K562 (cell line): ENCODE data around the gene TUT4. TPM values are rescaled to one million over a fixed set of nuclear protein-coding genes. Genes with fewer than 3 reads are reported as not detected.

Source experiments
- ATAC-seq: fragments of 200-7000 bp; cut with Tn5 transposase; 3 replicates; pipeline ENCODE4 v1.9.1; 2020; ENCODE audit warnings: moderate library complexity
- BruUV-seq: library from RNA; stranded (reverse); fragments of 400-500 nt; replicated peaks from 2 replicates; lab custom pipeline; 2021; lab: Mats Ljungman, UMichigan
- CTCF ChIA-PET: fragments of 300-600 bp; formaldehyde crosslinking; extraction: SDS; loops from one replicate; lab custom pipeline; 2021; ENCODE audit warnings: low intra/inter-chr PET ratio; lab: Yijun Ruan, JAX
- POLR2A ChIA-PET: fragments of 300-600, 350-650 bp; sonication (Branson Sonifier 250); formaldehyde crosslinking; extraction: SDS; loops from one replicate; lab custom pipeline; 2021; ENCODE audit warnings: antibody characterized with exemption, inconsistent platforms; lab: Yijun Ruan, JAX
- DNase-seq, 4 experiments: peaks; one replicate each; pipeline versions ENCODE4 v3.0.0 to v3.0.0-alpha.2; 2011 to 2018; ENCODE audit warnings: low spot score in 3 of 4, mixed read lengths in 3 of 4; ENCODE audit errors: extremely low read depth in 1 of 4
- FAIRE-seq: peaks from 2 replicates; lab custom pipeline; 2011; peaks lifted over from hg19 to GRCh38; lab: Jason Lieb, UNC
- H2AFZ ChIP-seq: 2 replicates; pipeline ENCODE4 v1.6.0; 2011; ENCODE audit warnings: low read depth, low read length, control low read depth, inconsistent platforms
- H3K27ac ChIP-seq: fragments of 200-600 bp; 3 replicates; pipeline ENCODE4 v1.8.0; 2011; ENCODE audit warnings: low read depth, mild to moderate bottlenecking, control low read depth, inconsistent platforms, low read length, moderate library complexity, mixed read lengths; ENCODE audit errors: extremely low read depth
- H3K27me3 ChIP-seq, 2 experiments: fragments of 300-600 bp in 1 of 2; 2 replicates in 1 of 2; 3 replicates in 1 of 2; pipeline versions ENCODE4 v1.6.0 to v1.8.0; 2011; ENCODE audit warnings: inconsistent platforms in 2 of 2, low read length in 2 of 2, mild to moderate bottlenecking in 1 of 2, mixed read lengths in 1 of 2, moderate library complexity in 1 of 2; ENCODE audit not compliant: control insufficient read depth in 2 of 2, insufficient read depth in 2 of 2
- H3K36me3 ChIP-seq: fragments of 300-600 bp; 3 replicates; pipeline ENCODE4 v1.8.0; 2011; ENCODE audit warnings: mild to moderate bottlenecking, low read length, inconsistent platforms; ENCODE audit not compliant: control insufficient read depth, insufficient read depth
- H3K4me1 ChIP-seq, 2 experiments: fragments of 200-600 bp in 1 of 2; replicated peaks in 1 of 2; 2 replicates in 1 of 2; 3 replicates in 1 of 2; pipeline versions ENCODE4 v1.5.1 to v1.8.0; 2011; ENCODE audit warnings: inconsistent platforms in 2 of 2, low read length in 2 of 2, mild to moderate bottlenecking in 1 of 2, mixed read lengths in 1 of 2, moderate library complexity in 1 of 2; ENCODE audit not compliant: control insufficient read depth in 2 of 2, insufficient read depth in 2 of 2
- H3K4me2 ChIP-seq: 2 replicates; pipeline ENCODE4 v1.6.1; 2011; ENCODE audit warnings: low read length, control low read depth, inconsistent platforms, mixed read lengths; ENCODE audit not compliant: insufficient read depth
- H3K4me3 ChIP-seq: fragments of 200-600 bp; sonication (generic), shearing (Covaris generic); 2 replicates; pipeline ENCODE4 v1.5.1; 2016; ENCODE audit warnings: control low read depth, inconsistent platforms
- H3K79me2 ChIP-seq: fragments of 200-600 bp; 3 replicates; pipeline ENCODE4 v1.8.0; 2011; ENCODE audit warnings: low read length, inconsistent platforms; ENCODE audit not compliant: control insufficient read depth, insufficient read depth
- H3K9ac ChIP-seq, 2 experiments: 2 replicates each; pipeline versions ENCODE4 v1.6.0 to v1.6.1; 2011; ENCODE audit warnings: low read depth in 2 of 2, low read length in 2 of 2, control low read depth in 1 of 2, inconsistent platforms in 1 of 2, mild to moderate bottlenecking in 1 of 2, mixed read lengths in 1 of 2; ENCODE audit not compliant: insufficient read depth in 1 of 2
- H3K9me1 ChIP-seq: one replicate; pipeline ENCODE4 v1.6.0; 2011; ENCODE audit warnings: inconsistent platforms, mild to moderate bottlenecking, low read length, moderate library complexity; ENCODE audit not compliant: control insufficient read depth, insufficient read depth
- H3K9me3 ChIP-seq: replicated peaks from 2 replicates; pipeline ENCODE4 v1.5.1; 2011; ENCODE audit warnings: low read depth, low read length, inconsistent platforms; ENCODE audit not compliant: control insufficient read depth, insufficient read depth
- H4K20me1 ChIP-seq: replicated peaks from 2 replicates; pipeline ENCODE4 v1.6.1; 2011; ENCODE audit warnings: low read length, inconsistent platforms, mixed read lengths; ENCODE audit not compliant: control insufficient read depth, insufficient read depth
- BCOR ChIP-seq: fragments of 450-650 bp; IDR thresholded peaks from 2 replicates; pipeline ENCODE4 v1.6.1; 2016
- CEBPB ChIP-seq: fragments of 450-650 bp; IDR thresholded peaks from 2 replicates; pipeline ENCODE4 v1.6.1; 2016; ENCODE audit warnings: missing genetic modification characterization, missing compliant biosample characterization
- KDM2B ChIP-seq: fragments of 250-450 bp; sonication (Bioruptor Pico); IDR thresholded peaks from 2 replicates; pipeline ENCODE4 v1.8.0; 2021; ENCODE audit warnings: mild to moderate bottlenecking, moderate library complexity
- SIN3A ChIP-seq, 2 experiments: fragments of 150-350 bp in 1 of 2; IDR thresholded peaks; 2 replicates each; pipeline ENCODE4 v1.6.1; 2011 to 2016; ENCODE audit warnings: borderline replicate concordance in 2 of 2, low read depth in 2 of 2, low read length in 2 of 2, mild to moderate bottlenecking in 2 of 2, moderate library complexity in 2 of 2; ENCODE audit not compliant: control insufficient read depth in 1 of 2
- THRAP3 ChIP-seq: fragments of 450-650 bp; IDR thresholded peaks from 2 replicates; pipeline ENCODE4 v1.6.1; 2016; ENCODE audit warnings: mild to moderate bottlenecking, inconsistent platforms, borderline replicate concordance
- ZNF12 ChIP-seq: sonication (generic); formaldehyde crosslinking; IDR thresholded peaks from 2 replicates; pipeline ENCODE4 v1.4.0; 2020; ENCODE audit warnings: mild to moderate bottlenecking, missing genetic modification reagents
- WGBS: fragments of 100-300 bp; shearing (Covaris generic); methylation state at CpG from one replicate; pipeline ENCODE4 v1.1.6; 2016; ENCODE audit warnings: low coverage, mixed read lengths; ENCODE audit not compliant: insufficient coverage; ENCODE audit errors: missing lambda C conversion rate; 5-methylcytosine and 5-hydroxymethylcytosine counted together
- in situ Hi-C: fragments of 300-500 bp; cut with MboI; formaldehyde crosslinking; loops from 4 replicates; pipeline ENCODE4 v1.15.0; 2018; ENCODE audit warnings: inconsistent platforms, mixed read lengths
- intact Hi-C: fragments of 100-400 bp; cut with micrococcal nuclease; formaldehyde crosslinking; loops from 2 replicates; pipeline ENCODE4 v1.14.2; 2022
- polyA plus RNA-seq, 8 experiments: library from polyadenylated mRNA; depleted of rRNA in 4 of 8; stranded (reverse) in 5 of 8; unstranded in 3 of 8; fragments of >200 nt; fragmentation: Nextera tagmentation in 2 of 8; fragmentation: Illumina TruSeq in 1 of 8; extraction: Ambion mirVana in 2 of 8; extraction: Trizol in 1 of 8; gene quantifications; 2 replicates each; pipeline versions ENCODE4 v1.2.1 to v1.2.3, GENCODE V29; 2011 to 2014; ENCODE audit warnings: inconsistent platforms in 1 of 8, missing spikeins in 1 of 8
- total RNA-seq, 7 experiments: library from RNA; depleted of rRNA in 6 of 7; stranded (reverse); fragments of >200 nt in 6 of 7; fragmentation: Illumina TruSeq in 2 of 7; extraction: Trizol in 2 of 7; gene quantifications; 2 replicates each; pipeline versions ENCODE4 v1.2.1 to v1.2.3, GENCODE V29; 2011 to 2021; ENCODE audit warnings: low replicate concordance in 1 of 7
- TF ChIP-seq, protein P1 (sequence below): fragments of 450-650 bp; IDR thresholded peaks from 2 replicates; pipeline ENCODE4 v1.6.1; 2016; ENCODE audit warnings: mild to moderate bottlenecking

TUT4 gene
- total and polyA plus RNA-seq, 9 of the 15 experiments (the other 6 are each of a cell fraction or from before 2014, with no cell fraction given), result 15.8 to 53.5 (median 36.7) TPM

DNA sequence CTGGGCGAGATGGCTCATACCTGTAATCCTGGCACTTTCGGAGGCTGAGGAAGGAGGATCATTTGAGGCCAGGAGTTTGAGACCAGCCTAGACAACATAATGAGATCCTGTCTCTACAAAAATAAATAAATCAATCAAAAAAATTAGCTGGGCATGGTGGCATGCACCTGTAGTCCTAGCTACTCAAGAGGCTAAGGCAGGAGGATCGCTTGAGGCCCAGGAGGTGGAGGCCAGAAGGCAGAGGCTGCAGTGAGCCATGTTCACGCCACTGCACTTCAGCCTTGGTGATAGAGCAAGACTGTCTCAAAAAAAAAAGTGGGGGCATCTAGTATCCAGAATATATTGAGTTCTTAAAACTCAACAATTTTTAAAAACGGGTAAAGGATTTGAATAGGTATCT is 6.0 kb downstream of the TUT4 start (continued):
- TF ChIP-seq, protein P1, sequence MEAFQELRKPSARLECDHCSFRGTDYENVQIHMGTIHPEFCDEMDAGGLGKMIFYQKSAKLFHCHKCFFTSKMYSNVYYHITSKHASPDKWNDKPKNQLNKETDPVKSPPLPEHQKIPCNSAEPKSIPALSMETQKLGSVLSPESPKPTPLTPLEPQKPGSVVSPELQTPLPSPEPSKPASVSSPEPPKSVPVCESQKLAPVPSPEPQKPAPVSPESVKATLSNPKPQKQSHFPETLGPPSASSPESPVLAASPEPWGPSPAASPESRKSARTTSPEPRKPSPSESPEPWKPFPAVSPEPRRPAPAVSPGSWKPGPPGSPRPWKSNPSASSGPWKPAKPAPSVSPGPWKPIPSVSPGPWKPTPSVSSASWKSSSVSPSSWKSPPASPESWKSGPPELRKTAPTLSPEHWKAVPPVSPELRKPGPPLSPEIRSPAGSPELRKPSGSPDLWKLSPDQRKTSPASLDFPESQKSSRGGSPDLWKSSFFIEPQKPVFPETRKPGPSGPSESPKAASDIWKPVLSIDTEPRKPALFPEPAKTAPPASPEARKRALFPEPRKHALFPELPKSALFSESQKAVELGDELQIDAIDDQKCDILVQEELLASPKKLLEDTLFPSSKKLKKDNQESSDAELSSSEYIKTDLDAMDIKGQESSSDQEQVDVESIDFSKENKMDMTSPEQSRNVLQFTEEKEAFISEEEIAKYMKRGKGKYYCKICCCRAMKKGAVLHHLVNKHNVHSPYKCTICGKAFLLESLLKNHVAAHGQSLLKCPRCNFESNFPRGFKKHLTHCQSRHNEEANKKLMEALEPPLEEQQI, result 0 out of 2 replicates have a peak, but pooled peaks have one; percentile 43
- TF ChIP-seq ZNF12 (CRISPR knock-in tag) (no peak), SIN3A (IDR thresholded peaks at IDR 0.05; ENCODE audit: borderline replicate concordance in 2 of 2, control insufficient read depth in 1 of 2, low read depth in 2 of 2, low read length in 2 of 2) (no peak), BCOR (peak; percentile 21; the same call in 1 of the 2 replicates), KDM2B (CRISPR knock-in tag) (no peak)
- TF ChIP-seq, all 486 proteins: peak for 3

DNA sequence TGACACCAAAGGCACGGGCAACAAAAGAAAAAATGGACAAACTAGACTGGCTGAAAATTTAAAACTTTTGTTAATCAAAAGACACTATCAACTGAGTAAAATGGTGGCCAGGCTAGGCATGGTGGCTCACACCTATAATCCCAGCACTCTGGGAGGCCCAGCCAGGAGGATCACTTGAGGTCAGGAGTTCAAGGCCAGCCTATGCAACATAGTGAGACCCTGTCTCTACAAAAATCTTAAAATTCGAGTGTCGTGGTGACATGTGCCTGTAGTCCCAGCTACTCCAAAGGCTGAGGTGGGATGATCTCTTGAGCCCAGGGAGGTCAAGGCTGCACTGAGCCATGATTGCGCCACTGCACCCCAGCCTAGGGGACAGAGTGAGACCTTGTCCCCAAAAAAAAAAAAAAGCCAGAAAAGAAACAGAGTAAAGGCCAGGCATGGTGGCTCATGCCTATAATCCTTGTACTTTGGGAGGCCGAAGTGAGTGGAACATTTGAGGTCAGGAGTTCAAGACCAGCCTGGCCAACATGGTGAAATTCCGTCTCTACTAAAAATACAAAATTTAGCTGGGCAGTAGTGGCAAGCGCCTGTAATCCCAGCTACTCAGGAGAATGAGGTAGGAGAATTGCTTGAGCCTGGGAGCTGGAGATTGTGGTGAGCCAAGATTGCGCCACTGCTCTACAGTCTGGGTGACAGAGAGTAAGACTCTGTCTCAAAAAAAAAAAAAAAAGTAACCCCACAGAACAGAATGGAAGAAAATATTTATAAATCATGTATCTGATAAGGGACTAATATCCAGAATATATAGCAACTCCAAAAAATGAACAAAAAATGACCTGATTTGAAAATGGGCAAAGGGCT is 8.0 kb downstream of the TUT4 start:
- Histone ChIP-seq H3K36me3 (no peaks in the 10 kb centered on the region; the same call in 2 of the 3 replicates), H3K4me1 (0 out of 5 replicates have a peak, but pooled peaks cover 0 to 4% of the 10 kb centered on the region in 2 experiments), H2AFZ (no peak overlapping the region), H4K20me1 (no peaks in the 10 kb centered on the region; the same call in 1 of the 2 replicates), H3K9ac (no peak overlapping the region), H3K9me1 (no peaks in the 10 kb centered on the region), H3K27me3 (no peaks in the 10 kb centered on the region), H3K4me2 (no peak overlapping the region), H3K79me2 (peaks cover 87% of the 10 kb centered on the region), H3K27ac (no peak overlapping the region), H3K9me3 (peaks cover 4% of the 10 kb centered on the region), H3K4me3 (no peak overlapping the region)
- ChIA-PET POLR2A (interaction anchor here (1.0 kb wide), 1 partner anchor 12 kb away, joined by 3 read pairs; no protein-coding TSS in a partner anchor), CTCF (no interaction called here)
- in situ Hi-C loops (no loop called here), intact Hi-C loops (no loop called here)
- DNase-seq, result no peak
- WGBS, result 84% methylated on average over 8 of the region's 8 CpGs
- no peak for TF ChIP-seq THRAP3
- TF ChIP-seq CEBPB (tag), result 0 out of 2 replicates have a peak, but pooled peaks have one; percentile 20
- no peak for FAIRE-seq
- no peak for ATAC-seq
- BruUV-seq, result no TSS peak
